Fibroblast of skin of back (primary cell): ENCODE measurements around the gene SPATA18.
"Not testable (repeated sequence)": the region's sequence is repeated elsewhere in the genome, so short reads cannot be mapped to it uniquely, and the experiment has no call there.

Experiments
- DNase-seq: peaks from one replicate; pipeline ENCODE4 v3.0.0-alpha.2; 2013

SPATA18 gene

DNA sequence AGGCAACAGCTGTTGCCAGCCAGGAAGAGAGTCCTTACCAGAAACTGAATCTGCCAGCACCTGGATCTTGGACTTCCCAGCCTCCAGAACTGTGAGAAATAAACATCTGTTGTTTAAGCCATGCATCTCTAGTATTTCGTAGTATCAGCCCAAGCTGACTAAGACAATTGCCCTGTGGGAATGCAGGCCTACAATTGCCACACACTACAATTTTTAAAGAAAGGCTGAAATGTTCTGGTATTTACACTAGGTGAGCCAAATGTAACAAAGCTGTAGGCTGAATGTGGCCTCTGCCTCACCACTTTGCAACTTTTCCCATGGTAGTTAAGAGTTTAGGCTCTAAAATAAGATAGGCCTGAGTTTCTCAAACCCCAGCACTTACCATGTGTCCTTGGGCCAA, 59.1 kb downstream of the SPATA18 start:
- no peak for DNase-seq

DNA sequence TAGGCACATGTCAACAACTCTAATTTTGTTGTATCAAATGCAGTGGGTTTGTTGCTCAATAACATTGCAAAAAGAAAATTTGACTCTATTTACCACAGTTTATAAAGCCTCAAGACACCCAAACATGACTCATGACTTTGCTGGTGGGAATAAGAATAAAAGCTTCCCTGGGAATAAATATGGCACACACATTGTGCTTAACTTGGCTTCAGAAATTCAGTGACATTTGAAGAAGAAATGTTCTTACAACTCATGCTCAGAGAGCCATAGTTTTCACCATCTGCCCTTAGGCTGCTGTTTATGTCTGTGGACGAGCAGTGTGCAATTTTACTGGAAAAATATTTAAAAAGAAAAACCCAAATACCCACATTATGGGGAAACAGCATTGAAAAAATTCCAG, 60.9 kb downstream of the SPATA18 start:
- DNase-seq = no peak

DNA sequence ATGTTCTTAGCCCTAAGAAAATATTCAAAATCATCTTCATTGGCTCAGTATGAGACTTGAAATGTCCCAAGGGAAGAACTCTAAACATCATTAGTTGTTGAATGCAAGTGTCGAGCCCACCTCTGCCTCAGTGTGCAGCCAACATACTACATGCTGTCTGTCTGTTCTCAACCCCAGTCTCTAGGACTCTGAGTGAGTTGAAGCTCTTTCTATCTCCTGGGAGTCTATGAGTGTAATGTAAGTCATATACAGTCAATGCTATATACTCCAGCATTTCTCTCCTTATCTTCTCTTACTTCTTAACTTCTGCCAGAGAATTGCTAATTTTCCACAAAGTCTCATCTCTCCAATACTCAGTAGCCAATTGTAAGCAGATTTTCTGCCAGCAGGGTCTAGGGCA, 61.3 kb downstream of the SPATA18 start:
- DNase-seq = no peak

DNA sequence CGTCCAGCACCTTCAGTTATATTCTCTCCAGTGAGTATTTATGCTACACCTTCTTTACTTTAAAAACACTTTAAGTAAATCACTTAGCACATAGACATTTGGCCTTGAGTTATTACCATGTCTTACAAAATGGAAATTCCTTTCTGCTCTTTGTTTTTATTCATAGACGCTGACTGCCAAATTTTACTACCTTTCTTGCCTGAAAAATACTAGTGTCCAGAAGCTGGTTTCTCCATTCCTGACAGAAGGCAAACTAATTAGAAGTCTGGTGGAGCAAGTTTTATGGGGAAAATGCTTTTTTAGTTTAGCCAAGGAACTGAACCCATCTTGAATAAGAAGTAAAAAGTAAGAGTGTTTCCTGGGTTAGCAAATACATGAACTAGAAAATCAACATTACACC, 65.5 kb downstream of the SPATA18 start:
- DNase-seq = no peak

DNA sequence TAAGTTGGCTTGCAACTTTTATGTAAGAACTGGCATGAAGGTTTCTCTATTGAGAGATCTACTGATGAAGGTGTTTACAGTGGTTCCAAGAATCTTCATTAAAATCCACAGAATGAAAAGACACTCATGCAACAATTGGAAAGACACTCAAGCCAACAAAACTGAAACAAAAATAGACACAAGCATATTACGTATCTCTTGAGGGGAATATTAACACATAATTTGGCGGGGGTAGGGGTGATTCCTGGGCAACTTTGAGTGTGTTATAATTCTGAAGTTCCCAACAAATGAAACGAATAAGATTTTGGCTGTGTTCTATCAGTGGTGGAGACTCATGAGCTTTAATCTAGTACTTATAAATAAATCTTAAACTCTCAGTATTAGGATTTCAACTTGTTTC, 75.1 kb downstream of the SPATA18 start:
- no peak for DNase-seq

DNA sequence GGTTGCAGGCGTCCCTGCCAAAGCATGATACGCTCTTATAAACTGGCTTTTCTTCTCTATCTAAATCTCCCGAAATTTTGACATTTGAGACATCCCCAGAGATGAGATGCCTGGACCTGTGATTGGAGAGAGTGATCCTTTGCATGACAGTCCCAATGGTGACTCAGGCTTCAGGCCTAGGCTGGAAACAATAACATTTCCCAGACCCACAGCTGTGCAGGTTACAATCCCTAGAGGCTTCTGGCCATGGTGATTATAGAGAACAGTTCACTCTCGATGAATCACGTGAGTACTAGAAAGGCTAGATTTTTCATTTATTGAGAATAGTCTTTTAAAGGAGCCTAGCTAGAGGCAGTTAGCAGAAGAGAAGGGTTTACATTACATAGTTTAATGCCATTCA, 75.9 kb downstream of the SPATA18 start:
- DNase-seq = peak; percentile 81

DNA sequence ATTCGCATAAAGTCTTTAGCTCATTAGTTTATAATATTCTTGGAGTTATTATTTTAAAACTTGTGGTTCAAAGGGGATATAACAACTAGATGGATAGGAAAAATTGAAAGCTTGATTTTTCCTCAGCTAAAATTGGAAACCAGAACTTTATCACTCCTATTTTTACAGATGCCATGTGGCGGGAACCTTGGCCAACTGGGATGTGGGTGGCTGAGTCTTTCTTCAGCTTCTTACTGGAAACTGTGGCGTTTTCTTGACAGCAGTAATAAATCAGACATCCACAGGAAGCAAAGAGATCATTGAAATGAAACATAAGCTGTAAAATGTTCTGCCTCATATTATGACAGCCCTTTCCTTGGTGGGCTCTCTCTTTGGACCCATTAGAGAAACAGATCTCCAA, 84.1 kb downstream of the SPATA18 start:
- no peak for DNase-seq

DNA sequence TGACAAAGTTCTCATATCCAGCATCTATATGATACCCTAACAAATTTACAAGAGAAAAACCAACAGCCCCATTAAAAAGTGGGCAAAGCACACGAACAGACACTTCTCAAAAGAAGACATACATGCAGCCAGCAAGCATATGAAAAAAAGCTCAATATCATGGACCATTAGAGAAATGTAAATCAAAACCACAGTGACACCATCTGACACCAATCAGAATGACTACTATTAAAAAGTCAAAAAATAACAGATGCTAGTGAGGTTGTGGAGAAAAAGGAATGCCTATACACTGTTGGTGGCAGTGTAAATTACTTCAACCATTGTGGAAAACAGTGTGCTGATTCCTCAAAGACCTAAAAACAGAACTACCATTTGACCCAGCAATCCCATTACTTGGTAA, 86.0 kb downstream of the SPATA18 start:
- DNase-seq = not testable (repeated sequence)

DNA sequence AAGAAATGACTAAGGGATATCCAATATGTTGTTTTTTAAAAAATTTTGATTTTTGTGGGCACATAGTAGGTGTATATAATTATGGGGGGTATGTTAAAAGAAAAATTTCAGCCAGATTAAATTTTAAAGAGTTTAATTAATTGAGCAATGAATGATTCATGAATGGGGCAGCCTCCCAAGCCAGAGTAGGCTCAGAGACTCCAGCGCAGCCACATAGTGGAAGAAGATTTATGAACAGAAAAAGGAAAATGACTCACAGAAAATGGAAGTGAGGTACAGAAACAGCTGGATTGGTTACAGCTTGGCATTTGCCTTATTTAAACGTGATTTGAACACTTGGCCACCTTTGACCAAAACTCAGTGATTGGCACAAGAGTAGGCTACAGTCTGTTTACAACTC, 91.7 kb downstream of the SPATA18 start:
- no peak for DNase-seq

DNA sequence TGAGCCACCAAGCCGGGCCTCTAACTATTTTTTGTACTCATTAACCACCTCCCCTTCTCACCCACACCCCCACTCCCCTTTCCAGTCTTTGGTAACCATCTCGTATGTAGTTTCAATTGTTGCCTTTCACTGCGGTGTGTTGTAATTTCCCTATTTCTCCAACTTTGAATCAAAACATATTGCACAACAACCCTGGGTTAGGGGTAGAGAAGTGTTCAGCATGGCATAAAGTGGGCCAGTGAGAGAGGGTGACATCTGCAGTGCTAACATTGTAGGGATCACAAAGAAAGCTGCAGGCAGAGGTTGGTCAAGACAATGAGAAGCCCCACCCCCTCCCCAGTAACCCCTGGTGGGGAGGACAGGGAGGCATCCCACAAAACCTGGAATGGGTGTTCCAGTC, 92.7 kb downstream of the SPATA18 start:
- no peak for DNase-seq

DNA sequence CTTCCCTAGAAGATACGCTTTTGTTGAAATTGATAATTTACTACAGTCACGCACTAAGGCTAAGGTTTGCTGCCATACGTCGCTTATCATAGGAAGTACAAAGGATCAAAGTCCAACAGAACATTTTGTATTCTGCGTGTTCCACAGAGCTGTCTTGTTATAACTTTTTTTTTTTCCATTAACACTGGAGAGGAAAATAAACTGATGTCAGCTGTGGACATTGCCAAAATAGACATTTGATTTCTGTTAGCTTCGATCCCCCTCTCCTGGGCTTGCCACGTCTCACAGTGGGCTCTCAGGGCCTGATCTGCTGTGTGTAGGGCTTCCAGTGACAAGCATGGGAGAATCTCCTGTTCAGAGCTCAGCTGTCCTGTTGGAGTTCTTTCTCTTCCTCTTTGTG, 93.3 kb downstream of the SPATA18 start:
- no peak for DNase-seq
